HG02678 (cell line): ENCODE results near the gene PFN3.

Source experiments
- ATAC-seq: cut with Tn5 transposase; IDR thresholded peaks from one replicate; pipeline ENCODE4 v1.9.1; 2021; ENCODE audit warnings: mild to moderate bottlenecking, moderate library complexity; ENCODE audit not compliant: unreplicated experiment

Gene PFN3, protein sequence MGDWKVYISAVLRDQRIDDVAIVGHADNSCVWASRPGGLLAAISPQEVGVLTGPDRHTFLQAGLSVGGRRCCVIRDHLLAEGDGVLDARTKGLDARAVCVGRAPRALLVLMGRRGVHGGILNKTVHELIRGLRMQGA

DNA sequence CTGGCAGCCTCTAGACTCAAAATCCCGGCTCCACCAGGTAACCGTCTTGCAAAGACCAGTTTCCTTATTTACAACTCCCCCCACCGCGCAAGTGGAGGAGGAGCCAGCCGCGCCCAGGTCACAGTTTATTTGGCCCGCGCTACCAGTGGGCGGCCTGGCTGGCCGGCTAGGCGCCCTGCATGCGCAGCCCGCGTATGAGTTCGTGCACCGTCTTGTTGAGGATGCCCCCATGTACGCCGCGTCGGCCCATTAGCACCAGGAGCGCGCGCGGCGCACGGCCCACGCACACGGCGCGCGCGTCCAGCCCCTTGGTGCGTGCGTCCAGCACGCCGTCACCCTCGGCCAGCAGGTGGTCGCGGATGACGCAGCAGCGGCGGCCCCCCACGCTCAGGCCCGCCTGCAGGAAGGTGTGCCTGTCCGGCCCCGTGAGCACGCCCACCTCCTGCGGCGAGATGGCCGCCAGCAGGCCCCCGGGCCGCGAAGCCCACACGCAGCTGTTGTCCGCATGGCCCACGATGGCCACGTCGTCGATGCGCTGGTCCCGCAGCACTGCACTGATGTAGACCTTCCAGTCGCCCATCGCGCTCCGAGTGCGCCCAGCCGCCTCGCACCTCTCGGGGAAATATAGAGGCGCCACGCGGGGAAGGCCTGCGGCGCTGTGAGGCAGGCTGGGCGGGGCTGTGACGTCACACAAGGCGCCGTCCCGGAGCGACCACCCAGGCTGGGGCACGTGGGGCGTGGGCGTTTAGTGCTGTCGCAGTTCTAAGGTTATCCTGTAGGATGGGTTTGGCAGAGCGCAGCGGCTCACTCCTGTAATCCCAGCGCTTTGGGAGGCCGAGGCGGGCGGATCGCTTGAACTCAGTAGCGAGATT is at the start of gene PFN3:
PFN3 (minus strand) TSS at position 665 of the 872 bp plus-strand sequence; CDS start at position 580, 85 bp downstream.
- ATAC-seq, result no peak

DNA sequence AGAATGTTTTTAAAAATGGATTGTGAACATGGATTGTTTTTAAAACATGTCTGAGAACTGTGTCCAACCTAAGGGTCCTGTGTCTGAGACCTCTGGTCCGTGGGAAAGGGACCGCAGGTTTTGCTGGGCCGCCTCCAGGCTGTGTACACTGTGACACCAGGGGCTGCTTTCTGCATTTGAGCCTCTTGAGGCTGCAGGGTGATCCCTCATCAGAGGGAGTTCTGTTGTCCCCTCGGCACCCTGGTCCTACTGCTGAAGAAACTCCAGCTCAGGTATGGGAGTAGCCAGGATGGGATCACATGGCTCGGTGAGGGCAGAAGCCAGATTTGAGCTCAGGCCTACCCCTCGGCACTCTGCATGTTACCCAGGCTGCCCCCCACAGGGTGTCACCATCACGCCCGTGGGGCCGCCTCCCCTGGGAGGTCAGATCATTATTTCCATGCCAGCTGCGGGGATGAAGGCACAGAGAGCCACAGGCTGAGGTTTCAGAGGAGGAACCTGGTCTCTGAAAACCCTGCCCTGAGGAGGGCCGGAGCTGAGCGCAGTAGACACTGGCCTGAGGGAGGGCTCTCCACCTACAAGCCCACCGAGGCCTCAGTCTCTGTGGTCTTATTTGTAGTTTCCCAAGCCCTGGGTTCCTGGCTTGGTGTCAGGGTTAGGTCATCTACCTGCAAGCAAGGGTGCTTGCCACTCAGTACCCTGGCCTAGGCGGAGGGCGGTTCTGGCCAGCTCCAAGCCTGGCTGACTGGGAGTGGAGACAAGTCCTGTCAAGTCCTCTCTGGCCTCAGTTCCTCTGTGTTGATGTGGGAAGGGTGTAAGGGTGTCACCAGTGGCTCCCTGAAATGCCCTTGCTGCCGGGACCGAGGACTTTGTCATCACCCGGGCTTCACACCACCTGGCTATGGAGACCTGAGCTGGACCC is 48.9 kb upstream of the PFN3 start:
- ATAC-seq, result no peak

DNA sequence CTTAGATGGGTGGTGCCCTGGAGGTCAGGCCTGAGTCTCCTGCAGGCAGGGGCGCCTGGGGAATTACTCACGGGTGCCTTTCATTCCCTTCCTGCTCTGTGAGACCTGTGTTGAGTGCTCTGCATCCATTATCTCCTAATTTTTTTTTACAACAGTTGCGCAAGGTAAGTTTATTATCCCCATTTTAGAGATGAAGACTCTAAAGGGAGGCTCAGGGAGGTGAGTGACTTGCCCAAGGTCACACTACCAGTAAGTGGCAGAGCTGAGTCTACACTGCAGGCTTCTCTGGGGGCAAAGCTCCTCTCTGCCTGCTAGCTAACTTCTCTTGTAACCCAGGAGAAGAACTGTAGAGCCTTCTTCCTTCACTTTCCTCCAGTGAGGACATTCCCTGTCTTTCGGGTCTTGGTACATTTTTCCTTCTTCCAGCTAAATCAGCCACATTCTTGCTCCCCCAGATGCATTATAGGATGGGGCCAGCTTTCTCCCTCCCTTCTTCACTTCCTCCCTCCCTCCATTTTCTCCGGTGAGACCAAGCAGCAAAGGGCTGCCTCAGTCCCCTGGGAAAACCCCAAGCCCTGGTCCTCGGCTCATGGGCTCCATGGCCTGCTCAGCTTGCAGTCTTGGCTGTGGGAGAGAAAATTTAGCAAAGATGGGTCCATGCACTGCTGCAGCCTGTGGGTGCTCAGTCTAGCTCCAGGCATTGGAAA is 47.9 kb upstream of the PFN3 start:
- no peak for ATAC-seq

DNA sequence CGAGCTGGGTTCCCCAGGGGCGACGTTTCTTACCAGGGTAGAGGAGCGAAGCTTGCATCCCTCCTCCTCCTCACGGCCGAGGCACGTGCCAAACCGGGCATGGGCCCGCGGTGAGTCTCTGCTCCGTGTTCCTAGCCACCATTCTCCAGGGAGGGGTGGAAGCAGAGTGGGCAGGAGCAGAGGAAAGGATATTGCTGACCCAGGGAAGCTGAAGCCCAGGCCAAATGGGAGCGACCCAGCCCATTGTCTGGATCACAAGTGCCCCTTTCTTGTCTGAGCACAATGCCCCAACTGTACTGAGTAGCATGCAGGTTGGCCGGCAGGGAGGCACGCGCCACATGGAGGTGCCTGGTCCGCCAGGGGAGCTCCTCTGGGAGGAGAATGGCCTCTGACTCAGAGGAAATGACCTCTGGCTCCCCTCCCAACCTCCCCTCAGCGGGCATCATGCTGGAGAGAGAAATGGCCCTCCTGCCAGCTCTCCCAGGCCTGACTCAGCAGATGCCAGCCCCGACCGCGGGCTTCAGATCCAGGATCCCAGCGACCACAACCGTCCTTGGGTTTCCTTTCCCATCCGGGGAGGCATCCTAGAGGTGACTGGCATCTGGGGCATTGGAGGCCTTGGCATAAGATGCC is 47.3 kb upstream of the PFN3 start:
- ATAC-seq, result no peak

DNA sequence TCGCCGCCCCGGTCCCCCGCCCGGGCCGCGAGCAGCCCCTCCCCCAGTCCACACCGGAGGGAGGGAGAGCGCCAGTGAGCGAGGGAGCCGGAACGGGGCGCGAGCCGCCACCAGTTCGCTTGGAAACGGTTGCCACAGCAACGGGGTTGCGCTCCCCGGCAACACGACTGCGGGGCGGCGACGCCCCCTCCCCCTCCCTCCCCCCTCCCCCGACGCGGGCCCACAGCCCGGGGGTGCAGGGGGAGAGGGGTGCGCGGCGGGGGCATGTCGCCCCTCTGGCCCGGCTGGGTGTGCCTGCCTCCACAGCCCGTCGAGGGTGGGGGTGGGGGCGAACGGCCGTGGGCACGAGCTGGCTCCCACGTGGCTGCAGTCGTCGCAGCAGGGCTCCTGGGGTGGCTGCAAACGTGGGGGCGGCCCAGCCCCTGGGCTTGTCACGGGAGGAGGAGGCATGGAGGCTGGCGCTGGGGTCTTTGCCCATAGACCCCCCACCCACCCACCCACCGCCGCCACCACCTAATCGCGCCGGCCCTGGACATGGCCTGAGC is 46.7 kb upstream of the PFN3 start:
- ATAC-seq, result peak; percentile 22

DNA sequence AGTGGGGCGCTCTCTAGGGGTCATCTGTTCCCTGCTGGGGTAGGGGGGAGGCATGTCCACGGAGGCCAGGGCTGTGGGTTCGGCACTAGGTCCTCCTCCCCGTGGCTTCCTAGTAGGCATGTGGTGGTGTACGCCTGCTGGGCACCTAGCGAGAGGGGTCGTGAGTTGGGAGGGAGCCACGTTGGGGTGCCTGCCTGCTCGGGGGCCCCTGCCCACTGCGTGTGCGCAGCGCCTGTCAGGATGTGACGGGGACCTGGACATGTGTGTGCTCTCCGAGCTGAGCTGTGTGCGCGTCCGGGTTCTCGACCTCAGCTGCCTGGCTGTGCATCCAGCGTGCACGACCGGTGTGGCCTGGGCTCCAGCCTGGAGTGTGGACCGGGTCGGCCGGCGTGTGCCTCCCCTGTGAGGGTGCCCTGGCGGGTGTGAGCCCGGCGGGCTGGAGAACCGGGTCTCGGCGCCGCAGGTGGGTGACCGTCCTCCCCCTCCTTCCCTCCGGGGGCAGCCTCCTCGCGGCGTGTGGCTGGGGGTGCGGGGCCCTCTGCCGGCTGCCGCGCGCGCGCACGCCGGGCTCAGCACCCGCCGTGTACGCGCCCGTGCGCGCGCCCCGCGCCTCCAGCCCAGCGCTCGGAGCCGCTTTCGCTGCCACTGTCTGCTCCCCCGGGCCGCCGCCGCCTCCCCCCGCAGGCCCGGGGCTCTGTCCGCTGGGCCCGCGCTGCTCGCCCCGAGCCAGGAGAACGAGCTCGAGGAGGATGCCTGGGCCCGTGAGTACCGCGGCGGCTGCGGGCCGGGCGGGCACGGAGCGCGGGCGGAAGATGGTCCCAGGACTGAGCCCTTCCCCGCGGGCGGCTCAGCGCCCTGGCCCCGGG is 46.0 kb upstream of the PFN3 start, which contains the start of gene PRR7:
PRR7 (plus strand) TSS at position 615 of the 866 bp plus-strand sequence. CDS start 8,254 bp downstream, outside the sequence.
- ATAC-seq, result peak; percentile 55

DNA sequence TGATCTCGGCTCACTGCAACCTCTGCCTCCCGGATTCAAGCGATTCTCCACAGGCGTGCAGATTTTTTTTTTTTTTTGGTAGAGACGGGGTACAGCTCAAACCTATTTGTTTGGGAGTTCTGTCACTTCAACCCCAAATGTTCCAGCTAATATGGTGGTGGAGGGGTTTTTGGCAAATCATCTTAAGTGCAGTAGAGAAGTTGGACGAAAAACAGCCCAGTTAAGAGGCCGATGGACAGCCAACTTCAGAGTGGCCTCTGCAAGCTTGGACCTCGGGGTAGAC is 45.4 kb upstream of the PFN3 start:
- ATAC-seq, result no peak

DNA sequence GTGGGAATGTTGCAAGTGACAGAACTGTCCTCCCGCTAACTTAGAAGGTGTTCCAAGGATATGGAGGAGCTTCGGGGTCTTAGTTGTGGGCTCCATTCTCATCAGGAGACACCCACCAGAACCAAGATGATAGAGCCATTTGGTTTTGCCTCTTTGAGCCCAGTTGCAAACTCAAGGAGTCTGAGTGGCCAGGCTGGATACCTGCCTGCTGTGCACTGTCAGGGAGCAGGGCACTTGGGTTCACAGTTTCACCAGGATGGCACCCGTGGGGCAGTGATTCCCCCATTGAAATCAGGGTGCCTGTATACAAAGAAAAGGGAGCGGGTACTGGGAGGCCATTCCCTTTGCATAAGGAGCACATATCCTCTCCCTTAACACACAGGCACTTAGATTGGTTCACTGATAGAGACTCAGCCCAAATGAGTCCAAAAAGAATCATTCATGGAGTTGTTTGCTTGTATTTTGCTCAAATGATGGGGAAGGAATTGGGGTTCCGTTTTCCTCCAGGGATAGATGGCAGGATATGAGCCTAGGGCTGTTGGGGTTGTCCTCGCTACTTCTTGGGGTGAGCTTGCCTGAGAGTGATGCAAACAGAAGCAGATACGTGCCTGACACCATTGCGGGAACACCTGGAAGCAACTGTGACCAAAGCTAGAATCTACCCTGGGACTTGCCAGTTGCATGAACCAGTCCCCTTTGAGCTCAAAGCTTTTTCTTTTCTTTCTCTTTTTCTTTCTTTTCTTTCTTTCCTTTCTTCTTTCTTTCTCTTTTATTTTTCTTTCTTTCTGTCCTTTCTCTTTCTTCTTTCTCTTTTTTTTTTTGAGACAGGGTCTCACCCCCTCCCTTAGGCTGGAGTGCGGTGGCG is 44.8 kb upstream of the PFN3 start:
- no peak for ATAC-seq

DNA sequence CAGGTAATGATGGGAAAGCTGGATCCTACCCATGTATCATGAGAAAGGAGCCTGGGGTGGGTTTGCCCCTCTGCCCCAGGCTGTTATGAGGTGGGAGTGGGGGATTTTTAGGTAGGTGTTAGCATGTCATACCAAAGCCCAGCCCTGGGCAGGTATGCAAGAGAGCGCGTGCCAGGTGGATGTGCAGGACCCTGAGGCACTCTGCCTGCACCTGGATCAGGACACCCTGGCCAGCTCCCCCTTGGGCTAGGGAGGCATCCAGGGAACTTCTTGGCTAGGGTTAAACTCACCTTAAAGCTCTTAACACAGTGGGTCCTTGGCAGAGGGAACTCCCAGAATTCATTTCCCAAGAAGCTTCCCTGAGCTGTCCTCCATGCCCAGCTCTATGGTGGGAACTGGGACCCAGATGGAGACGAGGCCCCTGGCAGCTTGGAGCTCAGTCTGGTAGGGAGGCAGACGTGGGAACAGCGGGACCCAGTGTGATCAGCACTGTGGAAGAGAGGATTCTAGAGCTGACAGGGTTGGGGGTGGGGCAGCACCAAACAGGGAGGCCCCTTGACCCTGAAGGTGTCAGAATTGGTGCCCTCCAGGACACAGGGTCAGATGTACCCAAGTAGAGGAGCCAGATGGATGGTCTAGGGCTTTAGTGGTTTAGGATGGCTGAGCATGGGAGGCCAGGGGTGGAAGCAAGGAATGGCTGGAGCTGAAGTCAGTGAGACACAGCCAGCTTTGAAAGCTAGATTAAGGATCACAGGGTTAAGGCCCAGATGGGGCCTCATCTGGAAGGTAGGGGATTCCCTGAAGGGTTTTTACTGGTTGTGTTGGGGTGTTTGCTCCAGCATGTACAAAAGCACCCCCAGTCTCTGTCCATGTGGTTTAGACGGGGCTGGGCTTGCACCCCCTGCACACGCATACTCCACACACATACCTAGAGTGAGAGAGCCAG is 43.9 kb upstream of the PFN3 start:
- no peak for ATAC-seq

DNA sequence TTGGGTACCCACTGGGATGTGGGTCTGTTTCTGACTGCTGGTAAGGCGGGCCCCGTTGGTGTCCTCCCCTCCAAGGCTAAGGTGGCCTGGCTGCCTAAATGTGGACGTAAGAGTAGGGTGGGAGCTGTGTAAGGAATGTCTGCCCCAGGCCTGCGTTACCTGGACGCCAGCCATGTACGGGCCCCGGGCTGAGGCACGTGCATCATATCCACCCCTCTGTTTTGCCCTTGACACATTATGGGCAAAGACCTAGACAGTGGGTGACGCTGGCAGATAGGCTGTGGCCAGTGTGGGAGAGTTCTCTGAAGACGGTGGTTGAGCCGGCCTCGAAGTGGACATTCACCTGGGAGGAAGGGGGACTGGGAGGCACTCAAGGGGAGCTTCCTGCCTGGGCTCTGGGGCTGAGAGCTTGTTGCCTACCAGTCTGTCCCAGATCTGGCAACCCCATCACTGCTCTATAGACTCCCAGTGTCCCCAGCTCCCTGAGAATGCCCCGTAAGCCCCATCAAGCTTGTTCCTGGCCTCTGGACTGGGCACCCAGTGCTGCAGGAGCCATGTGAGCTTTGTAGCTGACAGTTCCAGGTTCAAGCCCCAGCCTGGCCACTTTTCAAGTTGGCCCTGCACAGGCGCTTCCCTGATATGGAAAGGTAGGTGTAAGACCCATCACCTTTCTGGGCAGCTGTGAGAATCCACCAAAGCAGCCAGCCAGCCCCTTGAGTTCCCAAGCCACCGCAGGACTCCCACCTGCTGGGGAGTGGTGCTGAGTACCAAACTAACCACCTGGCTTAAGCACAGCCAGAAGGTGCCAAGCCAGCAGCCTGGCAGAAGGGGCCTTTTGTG is 42.9 kb upstream of the PFN3 start:
- ATAC-seq, result no peak

DNA sequence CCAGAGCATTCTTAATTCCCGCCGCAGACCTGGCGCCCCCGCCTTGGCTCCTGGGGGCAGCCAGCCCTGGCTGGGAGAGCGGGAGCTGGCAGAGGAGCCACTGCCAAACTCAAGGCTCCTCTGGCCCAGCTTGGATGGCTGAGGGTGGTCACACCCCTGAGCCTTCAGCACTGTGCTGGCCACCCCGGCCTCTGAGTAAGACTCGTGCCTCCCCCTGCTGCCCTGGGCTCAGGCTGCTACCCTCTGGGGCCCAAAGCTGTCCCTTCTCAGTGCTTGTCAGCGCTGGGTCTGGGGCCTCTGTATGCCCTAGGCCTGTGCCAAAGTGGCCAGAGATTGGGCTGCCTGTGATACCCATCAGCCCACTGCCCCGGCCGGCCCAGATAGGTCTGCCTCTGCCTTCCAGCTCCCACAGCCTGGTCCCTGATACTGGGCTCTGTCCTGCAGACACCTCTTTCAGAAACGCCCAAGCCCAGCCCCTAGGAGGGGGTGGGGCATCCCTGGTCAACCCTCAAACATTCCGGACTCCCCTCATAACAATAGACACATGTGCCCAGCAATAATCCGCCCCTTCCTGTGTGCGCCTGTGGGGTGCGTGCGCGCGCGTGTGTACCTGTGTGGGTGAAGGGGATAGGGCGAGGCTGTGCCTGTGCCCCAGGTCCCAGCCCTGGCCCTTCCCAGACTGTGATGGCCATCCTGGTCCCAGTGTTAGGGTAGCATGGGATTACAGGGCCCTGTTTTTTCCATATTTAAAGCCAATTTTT is 41.8 kb upstream of the PFN3 start:
- no peak for ATAC-seq

DNA sequence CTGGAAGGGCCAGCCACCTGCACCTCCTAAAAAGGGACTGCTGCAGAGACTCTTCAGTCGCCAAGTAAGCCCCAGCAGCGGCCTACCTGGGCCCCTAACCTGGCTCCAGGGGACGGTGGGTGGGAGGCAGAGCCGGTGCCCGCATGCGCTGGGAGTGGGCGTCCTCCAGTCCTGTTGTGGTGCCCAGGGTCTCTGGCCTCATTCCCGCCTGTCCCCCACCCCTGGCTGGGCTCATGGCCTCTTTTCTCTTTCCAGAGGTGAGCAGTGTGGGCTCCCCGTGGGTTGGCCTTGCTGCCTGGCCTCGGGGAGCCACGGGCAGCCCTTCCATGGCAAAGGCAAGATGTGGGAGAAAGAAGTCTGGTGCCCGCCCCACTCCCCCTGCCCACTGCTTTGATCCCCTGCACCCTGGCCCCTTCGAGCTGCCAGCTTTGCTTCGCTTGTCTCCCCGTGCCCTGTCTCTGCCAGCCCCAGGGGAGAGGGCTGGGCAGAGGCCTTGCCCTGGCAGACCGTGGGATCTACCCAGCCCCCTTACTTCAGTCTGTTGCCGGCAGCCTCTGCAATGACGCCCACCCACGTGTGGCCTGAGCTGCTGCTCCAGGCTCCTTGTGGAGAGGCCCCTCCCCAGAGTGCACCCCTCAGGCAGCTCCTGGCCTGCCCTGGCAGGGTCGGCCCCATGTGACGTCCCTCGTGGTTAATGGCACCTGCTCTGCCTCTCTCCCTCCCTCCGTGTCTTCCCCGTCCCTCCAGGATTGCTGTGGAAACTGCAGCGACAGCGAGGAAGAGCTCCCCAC is 40.7 kb upstream of the PFN3 start:
- no peak for ATAC-seq

DNA sequence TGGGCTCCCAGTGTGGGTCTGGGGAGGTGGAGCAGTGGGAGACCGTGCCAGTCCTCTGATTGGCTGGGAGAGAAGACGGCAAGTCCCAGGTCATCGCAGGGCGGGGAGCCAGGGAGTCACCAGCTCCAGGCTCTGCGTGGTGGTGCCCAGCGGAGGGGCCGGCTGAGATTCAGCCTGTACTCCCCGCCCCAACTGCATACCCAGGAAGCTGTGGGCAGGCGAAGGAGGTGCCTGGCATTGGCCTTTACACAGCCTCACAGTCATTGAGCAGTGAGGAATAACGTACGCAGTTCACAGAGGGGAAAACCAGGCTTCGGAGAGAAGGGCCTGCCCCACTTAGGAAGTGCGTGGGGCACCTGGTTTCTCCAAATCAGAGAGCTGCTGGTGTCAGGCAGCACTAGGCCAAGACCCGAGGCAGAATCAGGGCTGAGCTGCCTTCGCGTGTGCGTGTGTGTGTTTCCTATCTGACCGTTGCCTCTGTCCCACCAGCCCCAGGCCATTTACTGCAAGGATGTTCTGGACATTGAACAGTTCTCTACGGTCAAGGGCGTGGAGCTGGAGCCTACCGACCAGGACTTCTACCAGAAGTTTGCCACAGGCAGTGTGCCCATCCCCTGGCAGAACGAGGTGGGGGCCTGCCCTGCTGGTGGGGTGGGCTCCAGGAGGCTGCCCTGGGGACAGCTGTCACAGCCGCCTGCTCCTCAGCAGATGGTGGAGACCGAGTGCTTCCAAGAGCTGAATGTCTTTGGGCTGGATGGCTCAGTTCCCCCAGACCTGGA is 39.9 kb upstream of the PFN3 start:
- no peak for ATAC-seq

DNA sequence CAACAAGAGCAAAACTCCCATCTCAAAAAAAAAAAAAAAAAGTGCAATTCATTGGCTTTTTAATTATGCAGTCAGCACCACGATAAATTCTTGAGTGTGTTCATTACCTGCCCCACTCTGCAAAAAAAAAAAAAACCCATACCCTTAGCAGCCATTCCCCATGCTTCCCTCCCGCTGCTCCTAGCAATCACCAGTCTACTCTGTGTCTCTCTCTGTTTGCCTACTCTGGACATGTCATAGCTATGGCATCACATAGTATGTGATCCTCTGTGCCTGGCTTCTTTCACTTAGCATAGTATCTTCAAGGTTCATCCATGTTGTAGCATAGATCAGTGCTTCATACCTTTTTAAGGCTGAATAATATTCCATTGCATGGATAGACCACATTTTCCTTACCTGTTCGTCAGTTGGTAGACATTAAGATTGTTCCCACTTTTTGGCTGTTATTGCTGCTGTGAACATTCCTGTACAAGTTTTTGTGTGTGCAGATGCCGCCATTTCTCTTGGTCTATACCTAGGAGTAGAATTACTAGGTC is 39.1 kb upstream of the PFN3 start:
- no peak for ATAC-seq
